Osteocyte (in vitro differentiated cells): ENCODE data around the gene LRRC4B. TPM values are rescaled to one million over a fixed set of nuclear protein-coding genes. Genes with fewer than 3 reads are reported as not detected.

Experiments used
- DNase-seq: peaks from one replicate; pipeline ENCODE4 v3.0.0; 2021; ENCODE audit warnings: mixed read lengths; ENCODE audit not compliant: unreplicated experiment; ENCODE audit errors: extremely low spot score
- H3K27ac Mint-ChIP-seq: one replicate; pipeline ENCODE4 v1.8.0; 2021; ENCODE audit warnings: mild to moderate bottlenecking, mixed read lengths; ENCODE audit not compliant: unreplicated experiment
- H3K27me3 Mint-ChIP-seq: one replicate; pipeline ENCODE4 v1.8.0; 2021; ENCODE audit warnings: mixed read lengths; ENCODE audit not compliant: unreplicated experiment
- H3K36me3 Mint-ChIP-seq: one replicate; pipeline ENCODE4 v1.8.0; 2021; ENCODE audit warnings: mixed read lengths; ENCODE audit not compliant: unreplicated experiment
- H3K4me1 Mint-ChIP-seq: one replicate; pipeline ENCODE4 v1.8.0; 2021; ENCODE audit warnings: mixed read lengths; ENCODE audit not compliant: unreplicated experiment
- H3K4me3 Mint-ChIP-seq: one replicate; pipeline ENCODE4 v1.8.0; 2021; ENCODE audit warnings: mild to moderate bottlenecking, moderate library complexity, mixed read lengths; ENCODE audit not compliant: unreplicated experiment
- H3K9me3 Mint-ChIP-seq: one replicate; pipeline ENCODE4 v1.8.0; 2021; ENCODE audit warnings: mixed read lengths; ENCODE audit not compliant: unreplicated experiment
- CTCF ChIP-seq: fragments of 200-600 bp; sonication (generic); IDR thresholded peaks from 2 replicates; pipeline ENCODE4 v1.5.0; 2021; ENCODE audit warnings: antibody characterized with exemption, mild to moderate bottlenecking, moderate library complexity
- total RNA-seq: library from RNA; stranded (reverse); gene quantifications from 2 replicates; pipeline ENCODE4 v1.2.1, GENCODE V29; 2021

Gene LRRC4B
- total RNA-seq, 1 donor from 2014 or later = 0.11 TPM

DNA sequence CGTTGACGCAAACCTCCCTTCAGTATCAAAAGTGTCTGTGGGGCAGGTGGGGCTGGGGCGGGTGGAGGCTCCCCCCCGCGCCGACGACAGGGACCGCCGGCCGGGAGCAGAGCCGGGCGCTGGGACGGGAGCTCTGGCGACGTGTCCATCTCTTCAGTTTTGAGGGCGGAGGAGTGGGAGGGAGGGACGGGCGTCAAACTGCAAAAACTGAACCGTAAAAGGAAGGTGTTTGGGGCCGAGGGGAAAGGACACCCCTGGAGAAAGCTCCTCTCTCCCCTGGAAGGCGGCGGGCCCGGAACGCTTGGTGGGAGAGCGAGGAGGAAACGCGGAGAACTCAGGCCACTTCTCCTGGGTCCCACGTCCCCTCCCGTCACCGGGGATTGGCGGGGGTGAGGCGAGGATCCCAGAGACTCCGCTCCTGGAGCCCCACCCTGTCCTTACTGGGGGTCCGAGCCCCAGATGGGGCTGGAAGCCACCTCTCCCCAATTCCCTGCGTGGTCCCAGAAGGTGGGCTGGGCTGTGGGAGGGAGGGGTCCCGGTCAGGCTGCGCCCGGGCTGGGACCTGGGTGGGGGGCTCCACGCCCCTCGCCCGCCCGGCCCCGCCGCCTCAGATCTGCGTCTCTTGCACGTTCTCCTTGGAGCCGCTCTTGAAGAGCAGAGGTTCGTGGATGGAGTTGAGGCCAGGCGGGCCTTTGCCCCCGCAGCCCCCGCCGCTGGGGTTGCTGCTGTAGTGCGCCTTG lies 51.1 kb downstream of the LRRC4B start:
- no peaks in the 10 kb centered on the region for H3K36me3 Mint-ChIP-seq
- H3K27me3 Mint-ChIP-seq = no peaks in the 10 kb centered on the region
- H3K9me3 Mint-ChIP-seq = no peaks in the 10 kb centered on the region
- DNase-seq = no peak
- no peak for TF ChIP-seq CTCF
- no peak overlapping the region for H3K27ac Mint-ChIP-seq
- H3K4me1 Mint-ChIP-seq = no peaks in the 10 kb centered on the region
- H3K4me3 Mint-ChIP-seq = no peak overlapping the region

- Mint-ChIP-seq H3K4me3 (no peak overlapping the region), H3K36me3 (no peaks in the 10 kb centered on the region), H3K4me1 (peaks cover 4% of the 10 kb centered on the region), H3K27me3 (no peaks in the 10 kb centered on the region), H3K9me3 (no peaks in the 10 kb centered on the region), H3K27ac (no peak overlapping the region)
- TF ChIP-seq CTCF = no peak
- DNase-seq = no peak
These were observed 51.8 kb downstream of the LRRC4B start for GRCh38 chr19:50516456-50516855.

- H3K27ac Mint-ChIP-seq = no peak overlapping the region
- H3K36me3 Mint-ChIP-seq = no peaks in the 10 kb centered on the region
- TF ChIP-seq CTCF = no peak
- DNase-seq = no peak
- H3K27me3 Mint-ChIP-seq = no peaks in the 10 kb centered on the region
- H3K9me3 Mint-ChIP-seq = no peaks in the 10 kb centered on the region
- H3K4me1 Mint-ChIP-seq = peaks cover 12% of the 10 kb centered on the region
- H3K4me3 Mint-ChIP-seq = no peak overlapping the region
These were observed 53.1 kb downstream of the LRRC4B start for GRCh38 chr19:50515168-50515561.

GRCh38 chr19:50514346-50515167 lies 53.7 kb downstream of the LRRC4B start:
- no peak overlapping the region for H3K4me3 Mint-ChIP-seq
- H3K9me3 Mint-ChIP-seq = no peaks in the 10 kb centered on the region

More at GRCh38 chr19:50514346-50515167, 53.7 kb downstream of the LRRC4B start:
- DNase-seq = no peak
- peaks cover 15% of the 10 kb centered on the region for H3K4me1 Mint-ChIP-seq
- no peaks in the 10 kb centered on the region for H3K27me3 Mint-ChIP-seq
- no peak overlapping the region for H3K27ac Mint-ChIP-seq
- no peaks in the 10 kb centered on the region for H3K36me3 Mint-ChIP-seq
- TF ChIP-seq CTCF = no peak
